Omental fat pad (tissue), 4 donors: ENCODE data around the gene MAML3. TPM values are rescaled to one million over a fixed set of nuclear protein-coding genes. Genes with fewer than 3 reads are reported as not detected.

Source experiments
- ATAC-seq: fragments of 150-250 bp; one replicate; pipeline ENCODE4 v1.9.1; 2016; ENCODE audit warnings: mild to moderate bottlenecking, moderate library complexity; ENCODE audit not compliant: low FRiP score
- DNase-seq: peaks from one replicate; pipeline ENCODE4 v3.0.0-alpha.2; 2019; ENCODE audit warnings: low spot score
- total RNA-seq, 4 donors: library from RNA; depleted of rRNA; stranded (reverse); fragments of >200 nt; gene quantifications; one replicate each; pipeline ENCODE4 v1.1.0, GENCODE V29; 2016
- TF ChIP-seq, protein P1 (sequence below), 3 donors: fragments of 450-650 bp; IDR thresholded peaks; one replicate each; pipeline ENCODE4 v1.5.1; 2016 to 2017; ENCODE audit warnings: antibody characterized with exemption in 3 of 3, mild to moderate bottlenecking in 3 of 3, moderate library complexity in 2 of 3

MAML3 gene
- total RNA-seq, 4 donors from 2014 or later = 4.8 to 12.8 (median 11.7) TPM

DNA sequence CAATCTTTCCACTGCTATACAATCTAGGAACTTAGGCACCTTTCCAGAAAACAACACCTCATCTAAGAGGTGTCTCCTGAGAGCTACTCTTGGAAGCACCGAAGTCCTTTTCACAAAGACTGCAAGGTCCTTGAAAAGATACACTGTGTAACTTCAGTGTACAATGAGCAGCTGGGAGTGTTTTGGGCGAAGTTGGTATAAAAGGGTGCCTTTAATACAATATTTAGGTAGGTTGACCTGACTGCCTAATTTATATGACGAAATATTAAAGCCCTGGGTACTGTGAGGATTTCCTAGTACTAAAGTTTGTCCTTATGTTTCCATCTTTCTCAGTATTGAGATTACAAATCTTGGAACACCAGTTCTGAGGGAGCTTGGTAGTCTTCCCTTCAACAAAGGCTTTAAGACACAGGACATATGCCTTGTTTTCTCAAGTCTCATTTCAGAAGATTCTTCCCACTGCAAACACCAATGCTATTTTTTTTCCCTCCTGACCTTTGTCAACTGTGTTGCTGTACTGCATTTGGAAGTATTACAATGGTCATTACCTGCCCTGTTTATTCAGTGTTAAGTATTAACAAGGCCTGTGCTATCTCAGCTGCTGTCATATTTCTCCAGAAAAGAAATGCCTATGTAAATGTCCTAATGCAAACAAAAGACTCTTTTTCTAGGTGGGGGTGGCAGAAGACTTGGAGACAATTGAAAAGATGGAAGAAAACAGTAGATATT, 134.2 kb downstream of the MAML3 start:
- TF ChIP-seq, protein P1, sequence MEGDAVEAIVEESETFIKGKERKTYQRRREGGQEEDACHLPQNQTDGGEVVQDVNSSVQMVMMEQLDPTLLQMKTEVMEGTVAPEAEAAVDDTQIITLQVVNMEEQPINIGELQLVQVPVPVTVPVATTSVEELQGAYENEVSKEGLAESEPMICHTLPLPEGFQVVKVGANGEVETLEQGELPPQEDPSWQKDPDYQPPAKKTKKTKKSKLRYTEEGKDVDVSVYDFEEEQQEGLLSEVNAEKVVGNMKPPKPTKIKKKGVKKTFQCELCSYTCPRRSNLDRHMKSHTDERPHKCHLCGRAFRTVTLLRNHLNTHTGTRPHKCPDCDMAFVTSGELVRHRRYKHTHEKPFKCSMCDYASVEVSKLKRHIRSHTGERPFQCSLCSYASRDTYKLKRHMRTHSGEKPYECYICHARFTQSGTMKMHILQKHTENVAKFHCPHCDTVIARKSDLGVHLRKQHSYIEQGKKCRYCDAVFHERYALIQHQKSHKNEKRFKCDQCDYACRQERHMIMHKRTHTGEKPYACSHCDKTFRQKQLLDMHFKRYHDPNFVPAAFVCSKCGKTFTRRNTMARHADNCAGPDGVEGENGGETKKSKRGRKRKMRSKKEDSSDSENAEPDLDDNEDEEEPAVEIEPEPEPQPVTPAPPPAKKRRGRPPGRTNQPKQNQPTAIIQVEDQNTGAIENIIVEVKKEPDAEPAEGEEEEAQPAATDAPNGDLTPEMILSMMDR (IDR thresholded peaks at IDR 0.05) = no peak
- DNase-seq (no peak), ATAC-seq (no peak)

DNA sequence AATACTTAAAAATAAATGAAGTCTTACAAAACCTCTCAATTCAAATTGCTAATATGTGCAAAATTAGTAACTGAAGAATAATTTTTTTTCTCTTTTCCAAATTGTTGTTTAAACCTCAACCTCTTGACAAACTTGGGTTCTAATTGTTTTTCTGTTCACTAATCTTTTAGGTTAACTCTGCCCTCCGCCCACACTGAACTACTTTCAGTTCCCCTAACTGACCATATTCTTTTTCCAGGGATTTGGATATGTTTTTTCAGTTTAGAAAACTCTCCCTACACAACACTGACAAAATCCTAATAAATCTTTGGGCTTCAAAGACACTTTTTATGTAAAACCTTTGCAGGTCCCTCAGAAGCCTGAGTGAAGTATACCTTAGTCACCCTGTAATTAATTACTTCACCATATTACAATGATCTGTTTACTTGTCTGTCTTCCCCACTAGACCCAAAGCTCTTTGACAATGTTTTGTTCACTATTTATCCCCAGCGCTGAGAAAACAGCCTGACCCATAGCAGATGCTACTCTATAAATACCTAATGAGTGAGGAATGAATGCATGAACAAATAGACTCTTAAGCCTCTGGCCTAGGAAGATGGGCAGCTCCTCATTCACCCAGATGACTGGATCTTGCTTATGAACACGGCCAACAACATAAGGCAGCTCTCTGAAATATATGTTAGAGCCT, 134.9 kb downstream of the MAML3 start:
- TF ChIP-seq, protein P1 (IDR thresholded peaks at IDR 0.05) = no peak

DNA sequence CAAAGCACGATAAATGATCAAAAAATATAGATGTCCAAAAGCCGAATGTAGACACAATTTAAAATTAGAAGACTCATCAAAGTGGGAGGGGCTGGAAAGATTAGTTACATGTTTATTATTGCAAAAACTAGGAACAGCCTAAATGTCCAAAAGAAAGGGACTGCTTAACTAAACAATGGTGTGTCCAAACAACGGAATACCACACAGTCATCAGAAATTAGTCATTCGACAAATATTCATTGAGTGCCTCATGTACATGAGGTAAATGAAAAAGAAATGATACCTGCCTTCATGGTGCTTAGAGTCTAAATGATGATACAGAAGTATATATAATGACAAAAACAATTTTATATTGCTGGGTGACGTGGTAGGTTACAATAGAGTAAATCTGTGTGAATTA, 139.7 kb downstream of the MAML3 start:
- ATAC-seq = no peak
- DNase-seq = no peak
- TF ChIP-seq, protein P1 (IDR thresholded peaks at IDR 0.05) = no peak

More for the DNA sequence above, 134.9 kb downstream of the MAML3 start:
- no peak for ATAC-seq
- DNase-seq = no peak

DNA sequence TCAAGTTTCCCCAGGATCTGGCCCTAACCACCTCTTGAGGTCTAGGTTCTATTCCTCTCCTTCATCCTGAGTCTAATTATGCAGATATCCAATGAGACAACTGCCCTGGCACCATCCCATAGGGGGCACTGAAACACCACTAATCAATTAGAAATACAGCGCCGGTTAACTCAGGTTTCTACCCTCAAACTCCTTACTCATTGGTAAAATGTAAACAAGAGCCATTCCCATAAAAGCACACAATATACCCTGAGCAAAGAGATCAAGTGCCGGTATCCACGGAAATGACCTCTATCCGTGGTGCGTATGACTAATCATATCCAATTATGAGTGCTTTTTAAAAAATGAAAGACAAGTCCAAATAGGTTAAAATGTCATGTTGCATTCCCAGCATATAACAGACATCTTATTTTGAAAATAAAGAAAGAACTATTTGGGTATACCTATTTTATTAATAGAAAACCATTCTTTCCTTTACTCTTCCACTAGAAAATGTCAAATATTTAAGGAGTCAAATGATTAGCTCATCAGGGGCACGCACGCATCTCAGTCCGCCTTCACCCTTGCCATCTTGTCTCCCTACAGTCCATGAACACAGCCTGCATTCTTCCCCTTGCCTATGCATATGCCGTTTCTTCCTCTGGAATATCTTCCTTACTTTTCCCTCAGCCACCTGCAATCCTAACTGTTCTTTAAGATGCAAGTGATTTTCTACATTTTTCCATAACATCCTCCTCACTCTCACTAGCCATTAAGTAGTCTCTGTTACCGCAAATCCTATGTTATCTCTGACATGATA, 141.1 kb downstream of the MAML3 start:
- TF ChIP-seq, protein P1 (IDR thresholded peaks at IDR 0.05) = no peak
- DNase-seq (peak; percentile 38), ATAC-seq (peak; percentile 80)

DNA sequence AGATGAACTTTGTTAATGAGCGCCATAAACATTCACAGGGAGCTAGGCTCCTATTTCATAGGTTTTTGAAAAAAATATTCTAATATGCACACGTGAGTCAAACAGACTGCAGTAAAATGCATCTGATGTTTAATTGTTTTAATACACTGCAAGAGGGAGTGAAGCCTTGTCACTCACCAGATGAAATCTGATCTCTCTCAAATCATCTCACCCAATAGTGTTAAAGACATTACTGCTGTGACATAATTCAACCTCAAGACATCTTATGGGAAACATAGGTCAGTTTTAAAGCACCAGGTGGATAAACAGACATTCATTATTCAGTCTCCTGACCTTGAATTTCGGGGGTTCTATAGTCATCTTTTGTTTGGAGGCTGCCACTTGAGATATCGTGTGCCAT, 148.3 kb downstream of the MAML3 start:
- DNase-seq (no peak), ATAC-seq (no peak)
- TF ChIP-seq, protein P1 (IDR thresholded peaks at IDR 0.05) = no peak

DNA sequence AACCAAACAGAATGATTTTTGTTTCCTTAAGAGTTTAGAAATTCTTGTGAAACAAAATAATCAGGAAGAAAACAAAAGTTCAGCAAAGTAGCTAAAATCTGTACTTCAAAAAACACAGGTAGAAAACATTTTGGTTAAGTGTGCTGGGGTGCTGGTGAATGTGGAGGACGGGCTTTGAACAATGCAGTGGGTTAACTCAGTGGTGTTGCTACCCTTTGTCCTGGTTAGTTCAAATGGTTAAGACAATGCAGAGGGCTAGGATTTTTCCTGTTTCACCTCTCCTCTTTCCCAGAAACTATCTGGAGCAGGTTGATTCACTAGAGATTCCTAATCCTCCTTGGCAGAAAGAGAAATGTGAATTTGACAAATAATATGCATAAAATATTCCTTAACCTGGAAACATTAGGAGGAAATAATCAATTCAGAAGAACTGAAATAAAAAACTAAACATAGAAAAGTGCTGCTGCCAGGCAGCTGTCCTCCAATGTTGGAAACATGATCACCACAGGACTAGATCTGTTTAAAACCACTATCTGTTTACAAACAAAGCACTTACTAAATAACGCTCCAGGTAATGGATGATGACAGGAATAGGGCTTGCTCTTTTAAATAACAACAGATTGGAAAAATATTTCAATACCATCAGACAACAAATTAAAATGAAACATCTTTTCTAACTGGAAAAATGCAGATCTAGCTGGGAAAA, 148.9 kb downstream of the MAML3 start:
- TF ChIP-seq, protein P1 (IDR thresholded peaks at IDR 0.05) = no peak
- ATAC-seq (no peak), DNase-seq (no peak)
